ENCODE measurements around the gene OTUD3. TPM values are rescaled to one million over a fixed set of nuclear protein-coding genes. Genes with fewer than 3 reads are reported as not detected.
"Not testable (repeated sequence)": the region's sequence is repeated elsewhere in the genome, so short reads cannot be mapped to it uniquely, and the experiment has no call there.

Gene OTUD3
- polyA plus RNA-seq, 1 donor: 6.5 TPM

- DNase-seq: not testable (repeated sequence)
Measured at GRCh38 chr1:19869453-19869852, 12.7 kb upstream of the OTUD3 start.

- DNase-seq: no peak
Measured at GRCh38 chr1:19869929-19870328, 12.3 kb upstream of the OTUD3 start.

GRCh38 chr1:19872190-19872589, 10.0 kb upstream of the OTUD3 start:
- DNase-seq: no peak

- DNase-seq: no peak
Measured at GRCh38 chr1:19877181-19877750, 4.9 kb upstream of the OTUD3 start.

- DNase-seq: no peak
Measured at GRCh38 chr1:19877821-19878636, 4.2 kb upstream of the OTUD3 start.

GRCh38 chr1:19878637-19878985, 3.6 kb upstream of the OTUD3 start:
- no peak for DNase-seq

GRCh38 chr1:19879227-19879626, 3.0 kb upstream of the OTUD3 start:
- DNase-seq: no peak

- DNase-seq: no peak
Measured at GRCh38 chr1:19879661-19880060, 2.5 kb upstream of the OTUD3 start.

- DNase-seq: not testable (repeated sequence)
Measured at GRCh38 chr1:19880841-19881240, 1.4 kb upstream of the OTUD3 start.

- DNase-seq: no peak
Measured at GRCh38 chr1:19884312-19884711, 2.1 kb downstream of the OTUD3 start.

- DNase-seq: no peak
Measured at GRCh38 chr1:19885821-19886220, 3.6 kb downstream of the OTUD3 start.

- DNase-seq: no peak
Measured at GRCh38 chr1:19888112-19888511, 5.9 kb downstream of the OTUD3 start.

- DNase-seq: no peak
Measured at GRCh38 chr1:19889656-19890055, 7.5 kb downstream of the OTUD3 start.

- DNase-seq: no peak
Measured at GRCh38 chr1:19892129-19892528, 9.9 kb downstream of the OTUD3 start.

GRCh38 chr1:19892628-19893168, 10.5 kb downstream of the OTUD3 start:
- DNase-seq: no peak

- no peak for DNase-seq
Measured at GRCh38 chr1:19893687-19894086, 11.5 kb downstream of the OTUD3 start.

GRCh38 chr1:19894218-19894617, 12.0 kb downstream of the OTUD3 start:
- no peak for DNase-seq

GRCh38 chr1:19901653-19902052, 19.5 kb downstream of the OTUD3 start:
- DNase-seq: no peak

- no peak for DNase-seq
Measured at GRCh38 chr1:19903621-19904020, 21.4 kb downstream of the OTUD3 start.

- DNase-seq: no peak
Measured at GRCh38 chr1:19907456-19907855, 25.3 kb downstream of the OTUD3 start.

- DNase-seq: no peak
Measured at GRCh38 chr1:19909392-19909791, 27.2 kb downstream of the OTUD3 start.

GRCh38 chr1:19909971-19910370, 27.8 kb downstream of the OTUD3 start:
- no peak for DNase-seq

GRCh38 chr1:19910650-19911049, 28.5 kb downstream of the OTUD3 start:
- DNase-seq: no peak

GRCh38 chr1:19918057-19918456, 35.9 kb downstream of the OTUD3 start:
- DNase-seq: peak; percentile 76

Data from hindlimb muscle (tissue), 1 donor.